ENCODE results near the gene RAB7A. TPM values are rescaled to one million over a fixed set of nuclear protein-coding genes. Genes with fewer than 3 reads are reported as not detected.
A peak's percentile ranks its signal among the peaks of the same experiment; 100 is the strongest.

RAB7A gene
- total RNA-seq, 1 donor from 2014 or later: 306 TPM

GRCh38 chr3:128854475-128854874 is 128.5 kb downstream of the RAB7A start:
- TF ChIP-seq CTCF (IDR thresholded peaks at IDR 0.05): no peak
- Histone ChIP-seq H3K4me3 (no peak overlapping the region), H3K36me3 (no peaks in the 10 kb centered on the region), H3K27ac (no peak overlapping the region), H3K4me1 (no peaks in the 10 kb centered on the region), H3K27me3 (no peaks in the 10 kb centered on the region), H3K9me3 (peaks cover 13% of the 10 kb centered on the region)
- ATAC-seq: peak; percentile 68
- intact Hi-C loops (cut with DNase I): no loop called here
- DNase-seq: no peak

DNA sequence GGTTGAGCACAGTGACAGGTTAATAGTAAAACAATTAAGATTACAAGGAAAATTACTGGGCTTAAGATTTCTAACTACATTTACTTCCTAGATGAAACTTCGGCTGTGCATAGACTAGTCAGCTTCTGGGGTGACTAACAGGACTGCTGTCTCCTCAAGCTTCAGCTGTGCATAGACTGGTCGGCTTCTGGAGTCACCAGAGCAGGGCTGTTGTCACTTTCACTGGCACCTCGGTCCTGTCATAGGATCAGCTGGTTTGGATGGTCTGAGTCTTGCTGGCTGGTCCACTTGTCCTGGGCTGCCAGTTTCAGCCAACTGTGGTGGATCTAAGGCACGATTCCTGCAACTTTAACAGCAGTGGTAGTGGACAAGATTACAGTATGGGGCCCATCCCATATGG is 129.6 kb downstream of the RAB7A start:
- peaks cover 15% of the 10 kb centered on the region for H3K9me3 ChIP-seq
- H3K4me1 ChIP-seq: no peaks in the 10 kb centered on the region
- DNase-seq (no peak), ATAC-seq (no peak)
- no peak overlapping the region for H3K27ac ChIP-seq
- TF ChIP-seq CTCF (IDR thresholded peaks at IDR 0.05): no peak
- no peaks in the 10 kb centered on the region for H3K27me3 ChIP-seq
- no peaks in the 10 kb centered on the region for H3K36me3 ChIP-seq
- no peak overlapping the region for H3K4me3 ChIP-seq
- intact Hi-C loops (cut with DNase I): no loop called here

DNA sequence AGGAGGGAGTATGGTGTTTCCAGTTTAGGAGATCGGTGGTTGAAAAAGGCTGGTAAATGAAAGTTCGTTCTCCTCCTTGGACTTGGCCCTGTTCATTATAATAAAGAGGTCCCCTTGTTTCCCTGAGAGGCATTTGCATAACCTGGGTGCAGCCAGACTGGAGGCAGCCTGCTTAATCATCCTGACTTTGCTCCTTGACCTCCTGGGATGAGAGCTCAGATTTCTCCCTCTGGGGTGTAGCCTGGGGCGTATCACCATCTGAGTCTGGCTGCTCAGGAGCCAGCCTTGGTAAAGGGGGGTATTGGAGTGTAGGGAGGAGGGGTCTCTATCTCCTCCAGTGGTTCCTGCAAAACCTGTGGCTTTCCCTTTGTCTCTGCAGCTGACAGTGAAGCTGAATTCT is 132.2 kb downstream of the RAB7A start:
- DNase-seq: no peak
- intact Hi-C loops (cut with DNase I): no loop called here
- Histone ChIP-seq H3K4me1 (no peaks in the 10 kb centered on the region), H3K9me3 (peaks cover 15% of the 10 kb centered on the region), H3K27ac (no peak overlapping the region), H3K4me3 (no peak overlapping the region), H3K27me3 (no peaks in the 10 kb centered on the region), H3K36me3 (no peaks in the 10 kb centered on the region)
- ATAC-seq: no peak
- no peak for TF ChIP-seq CTCF (IDR thresholded peaks at IDR 0.05)

- intact Hi-C loops (cut with DNase I): no loop called here
- H3K27ac ChIP-seq: no peak overlapping the region
- H3K27me3 ChIP-seq: no peaks in the 10 kb centered on the region
- no peaks in the 10 kb centered on the region for H3K36me3 ChIP-seq
- ATAC-seq (no peak), DNase-seq (no peak)
- H3K9me3 ChIP-seq: peaks cover 15% of the 10 kb centered on the region
- no peak overlapping the region for H3K4me3 ChIP-seq
- H3K4me1 ChIP-seq: peaks cover 5% of the 10 kb centered on the region
- no peak for TF ChIP-seq CTCF (IDR thresholded peaks at IDR 0.05)
Observed at GRCh38 chr3:128859630-128860029, 133.6 kb downstream of the RAB7A start.

DNA sequence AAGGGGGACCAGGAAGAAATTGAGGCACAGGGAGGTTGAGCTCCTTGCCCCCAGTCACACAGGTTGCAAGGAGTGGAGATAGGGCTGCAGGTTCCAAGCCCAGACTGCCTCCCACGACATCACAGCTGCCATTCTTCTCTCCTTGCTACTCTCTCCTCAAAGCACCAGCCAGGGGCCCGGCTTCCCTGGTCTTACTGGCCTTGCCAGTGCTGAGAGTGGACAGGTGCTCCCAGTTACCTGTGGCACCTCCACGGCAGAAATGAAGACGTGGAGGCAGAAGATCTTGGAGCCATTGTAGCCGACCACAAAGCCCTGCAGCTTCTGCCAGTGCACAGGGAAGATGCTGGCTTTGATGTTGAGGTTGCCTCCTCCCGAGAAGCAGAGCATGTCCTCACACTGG is 135.5 kb downstream of the RAB7A start:
- TF ChIP-seq CTCF (IDR thresholded peaks at IDR 0.05): no peak
- intact Hi-C loops (cut with DNase I): no loop called here
- H3K36me3 ChIP-seq: no peaks in the 10 kb centered on the region
- ATAC-seq: no peak
- H3K4me3 ChIP-seq: no peak overlapping the region
- no peaks in the 10 kb centered on the region for H3K27me3 ChIP-seq
- H3K27ac ChIP-seq: no peak overlapping the region
- H3K4me1 ChIP-seq: peaks cover 5% of the 10 kb centered on the region
- DNase-seq: no peak
- H3K9me3 ChIP-seq: peaks cover 15% of the 10 kb centered on the region

DNA sequence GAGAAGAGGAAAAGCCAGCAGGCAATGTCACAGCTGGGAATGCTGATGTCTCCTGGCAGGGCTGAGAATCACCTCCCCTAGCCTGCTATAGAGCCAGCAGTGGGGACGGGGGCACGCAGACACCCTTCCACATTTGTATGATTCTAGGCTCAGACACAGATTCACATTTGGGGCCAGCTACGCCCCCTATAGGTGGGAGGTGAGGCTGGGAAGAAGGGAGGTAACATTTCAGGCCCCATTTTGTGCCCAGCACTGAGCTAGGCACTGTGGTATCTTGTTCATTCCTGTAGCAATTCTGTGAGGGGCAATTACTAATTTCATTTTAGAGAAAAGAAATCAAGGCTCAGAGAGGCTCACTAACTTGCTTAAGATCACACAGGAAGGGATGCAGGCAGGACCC is 137.6 kb downstream of the RAB7A start:
- H3K27ac ChIP-seq: no peak overlapping the region
- ATAC-seq: peak; percentile 8
- intact Hi-C loops (cut with DNase I): no loop called here
- DNase-seq: no peak
- peaks cover 8% of the 10 kb centered on the region for H3K9me3 ChIP-seq
- H3K4me1 ChIP-seq: peaks cover 5% of the 10 kb centered on the region
- peak; percentile 21 for TF ChIP-seq CTCF (IDR thresholded peaks at IDR 0.05)
- H3K36me3 ChIP-seq: no peaks in the 10 kb centered on the region
- no peaks in the 10 kb centered on the region for H3K27me3 ChIP-seq
- no peak overlapping the region for H3K4me3 ChIP-seq
